AG09309 (cell line): Measurements from ENCODE around the gene LRRC28.

Experiments
- DNase-seq: peaks from one replicate; pipeline ENCODE4 v3.0.0-alpha.2; 2010; ENCODE audit warnings: low read depth
- H3K4me3 ChIP-seq: 2 replicates; pipeline ENCODE4 v1.5.1; 2011; ENCODE audit warnings: mild to moderate bottlenecking, low read depth, low read length, moderate library complexity; ENCODE audit not compliant: control insufficient read depth
- TF ChIP-seq, protein P1 (sequence below): IDR thresholded peaks from 2 replicates; pipeline ENCODE4 v1.5.1; 2011; ENCODE audit warnings: mild to moderate bottlenecking, low read depth, low read length, inconsistent platforms; ENCODE audit not compliant: insufficient read depth, control insufficient read depth; ENCODE audit errors: missing control alignments

The LRRC28 gene

DNA sequence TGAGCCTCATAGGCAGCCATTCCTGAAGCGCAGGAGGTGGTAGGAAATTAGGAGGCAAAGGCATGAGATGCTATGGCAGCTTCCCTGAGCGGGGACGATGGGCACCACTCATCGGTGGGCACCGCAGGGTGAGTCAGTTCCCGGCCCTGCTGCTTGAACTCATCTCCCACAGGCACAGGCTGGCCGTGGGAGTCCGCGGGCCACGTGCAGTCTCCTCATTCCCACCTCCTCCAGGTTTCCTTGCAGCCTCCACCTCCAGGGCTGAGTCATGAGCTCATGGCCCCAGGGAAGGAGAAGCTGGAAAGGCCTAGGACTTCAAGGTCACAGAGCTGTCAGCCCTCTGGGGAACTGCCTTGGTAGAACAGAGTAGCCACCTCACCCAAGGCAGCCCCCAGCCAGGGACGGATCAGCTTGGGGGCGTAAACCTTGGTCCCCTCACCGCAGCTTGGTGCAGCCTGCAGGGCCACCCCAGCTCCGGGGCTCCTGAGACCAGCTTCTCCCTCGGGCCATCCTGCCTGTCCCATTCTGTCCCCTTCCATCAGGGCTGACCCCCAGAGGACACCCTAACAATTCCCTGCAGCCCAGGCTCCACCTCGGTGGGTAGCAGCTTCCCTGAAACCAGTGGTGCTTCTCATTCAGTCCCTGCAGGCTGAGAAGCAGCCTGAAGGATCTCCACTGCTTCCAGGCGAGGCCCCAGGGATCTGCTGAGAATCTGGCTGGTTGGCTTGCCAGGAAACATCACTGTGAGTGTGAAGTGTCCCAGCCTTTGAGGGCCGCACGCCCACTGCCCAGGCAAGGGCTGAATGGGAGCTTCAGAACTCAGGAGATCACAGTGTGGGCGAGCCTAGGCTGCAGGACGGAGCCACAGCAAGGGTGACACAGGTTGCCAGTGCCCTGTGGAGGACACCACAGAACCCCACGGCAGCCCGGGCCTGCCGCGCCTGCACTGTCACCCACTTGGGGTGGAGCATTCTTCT is 163.8 kb downstream of the LRRC28 start:
- H3K4me3 ChIP-seq, result no peak overlapping the region
- DNase-seq, result no peak
- TF ChIP-seq, protein P1, sequence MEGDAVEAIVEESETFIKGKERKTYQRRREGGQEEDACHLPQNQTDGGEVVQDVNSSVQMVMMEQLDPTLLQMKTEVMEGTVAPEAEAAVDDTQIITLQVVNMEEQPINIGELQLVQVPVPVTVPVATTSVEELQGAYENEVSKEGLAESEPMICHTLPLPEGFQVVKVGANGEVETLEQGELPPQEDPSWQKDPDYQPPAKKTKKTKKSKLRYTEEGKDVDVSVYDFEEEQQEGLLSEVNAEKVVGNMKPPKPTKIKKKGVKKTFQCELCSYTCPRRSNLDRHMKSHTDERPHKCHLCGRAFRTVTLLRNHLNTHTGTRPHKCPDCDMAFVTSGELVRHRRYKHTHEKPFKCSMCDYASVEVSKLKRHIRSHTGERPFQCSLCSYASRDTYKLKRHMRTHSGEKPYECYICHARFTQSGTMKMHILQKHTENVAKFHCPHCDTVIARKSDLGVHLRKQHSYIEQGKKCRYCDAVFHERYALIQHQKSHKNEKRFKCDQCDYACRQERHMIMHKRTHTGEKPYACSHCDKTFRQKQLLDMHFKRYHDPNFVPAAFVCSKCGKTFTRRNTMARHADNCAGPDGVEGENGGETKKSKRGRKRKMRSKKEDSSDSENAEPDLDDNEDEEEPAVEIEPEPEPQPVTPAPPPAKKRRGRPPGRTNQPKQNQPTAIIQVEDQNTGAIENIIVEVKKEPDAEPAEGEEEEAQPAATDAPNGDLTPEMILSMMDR, result no peak

- DNase-seq, result no peak
- H3K4me3 ChIP-seq, result no peak overlapping the region
- TF ChIP-seq, protein P1, result no peak
Measured at GRCh38 chr15:99416191-99417188, 165.2 kb downstream of the LRRC28 start.

- TF ChIP-seq, protein P1, result no peak
- no peak for DNase-seq
- H3K4me3 ChIP-seq, result no peak overlapping the region
Measured at GRCh38 chr15:99421172-99421656, 169.9 kb downstream of the LRRC28 start.

- DNase-seq, result no peak
- TF ChIP-seq, protein P1, result no peak
- no peak overlapping the region for H3K4me3 ChIP-seq
Measured at GRCh38 chr15:99421758-99422157, 170.5 kb downstream of the LRRC28 start.

DNA sequence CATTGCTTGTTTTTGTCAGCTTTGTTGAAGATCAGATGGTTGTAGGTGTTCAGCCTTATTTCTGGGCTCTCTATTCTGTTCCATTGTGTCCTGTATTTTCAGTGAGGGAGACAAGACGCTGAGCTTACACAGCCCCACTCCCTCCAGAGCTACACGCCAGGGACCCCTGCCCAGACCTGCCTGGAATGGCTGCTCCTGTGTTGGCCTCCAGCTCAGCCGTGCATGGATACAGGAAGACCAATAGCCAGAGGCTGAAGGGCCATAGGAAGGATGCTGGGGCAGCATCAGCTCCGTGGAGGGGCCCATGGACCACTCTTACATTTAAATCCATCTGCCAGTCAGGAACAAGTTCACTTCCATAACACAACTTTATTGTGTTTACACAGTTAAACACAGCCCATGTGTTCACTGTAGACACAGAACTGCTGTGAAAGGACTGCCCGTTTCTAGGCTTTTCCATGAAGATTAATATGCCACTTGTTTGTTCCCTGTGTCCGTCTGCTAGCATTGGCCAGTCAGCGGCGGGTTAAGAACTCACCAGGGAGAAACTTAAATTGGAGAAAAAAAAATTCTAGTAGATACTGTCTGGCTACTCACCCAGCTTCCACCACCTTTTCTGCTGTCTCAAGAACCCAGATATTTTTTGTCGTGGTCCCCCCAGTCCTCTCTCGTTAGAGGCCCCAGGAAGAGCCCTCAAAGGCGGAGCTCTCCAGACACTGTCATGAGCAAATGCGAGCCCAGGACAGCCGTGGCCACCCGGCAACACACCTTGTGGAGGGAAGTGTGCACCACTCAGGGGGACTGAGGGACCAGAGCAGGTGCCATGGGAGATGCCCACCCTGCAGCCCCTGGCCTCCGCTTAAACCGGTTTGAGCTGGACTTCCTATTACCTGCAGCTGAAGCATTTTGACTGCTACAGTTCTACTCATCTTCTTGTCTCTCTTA is 172.2 kb downstream of the LRRC28 start:
- no peak overlapping the region for H3K4me3 ChIP-seq
- DNase-seq, result no peak
- TF ChIP-seq, protein P1, result no peak
